ENCODE data around the gene CDH18.
"Not testable (repeated sequence)": the region's sequence is repeated elsewhere in the genome, so short reads cannot be mapped to it uniquely, and the experiment has no call there.

Gene CDH18

DNA sequence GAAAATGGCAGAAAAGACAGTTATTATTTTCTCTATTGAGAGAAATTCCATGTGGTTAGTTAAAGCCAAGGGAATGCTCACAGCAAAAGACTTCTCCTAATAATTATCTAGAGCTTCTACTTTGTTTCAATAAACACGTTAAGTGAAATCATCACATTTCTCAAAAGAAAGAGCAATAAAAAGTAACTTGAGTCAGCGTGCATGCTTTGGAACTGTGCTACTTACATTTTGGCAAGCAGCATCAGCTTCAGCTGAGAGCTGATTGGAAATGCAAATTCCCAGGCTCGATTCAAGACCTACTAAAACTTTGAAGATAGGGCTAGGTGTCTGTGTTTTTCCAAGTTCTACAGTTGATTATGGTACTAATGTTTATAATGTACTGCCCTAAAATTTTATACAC, 132.1 kb downstream of the CDH18 start:
- DNase-seq = peak; percentile 60

DNA sequence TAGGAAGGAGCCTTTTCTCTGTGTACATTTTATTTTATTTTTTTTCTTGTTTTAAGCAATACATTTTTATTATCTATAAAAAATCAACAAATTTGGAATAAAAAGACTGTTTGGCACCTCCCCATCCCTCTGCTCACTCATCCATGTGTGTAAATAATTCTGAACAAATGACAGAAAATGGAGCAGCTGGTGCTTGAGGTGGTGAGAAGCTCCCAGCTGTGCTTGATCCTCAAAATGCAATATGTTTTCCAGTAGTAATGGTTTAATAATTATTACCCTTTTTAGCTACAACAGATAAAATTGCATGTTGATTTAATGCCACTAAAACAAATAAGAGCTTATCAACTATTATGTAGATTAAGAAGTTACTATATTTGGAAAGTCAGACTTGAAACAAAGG, 132.5 kb downstream of the CDH18 start:
- peak; percentile 88 for DNase-seq

DNA sequence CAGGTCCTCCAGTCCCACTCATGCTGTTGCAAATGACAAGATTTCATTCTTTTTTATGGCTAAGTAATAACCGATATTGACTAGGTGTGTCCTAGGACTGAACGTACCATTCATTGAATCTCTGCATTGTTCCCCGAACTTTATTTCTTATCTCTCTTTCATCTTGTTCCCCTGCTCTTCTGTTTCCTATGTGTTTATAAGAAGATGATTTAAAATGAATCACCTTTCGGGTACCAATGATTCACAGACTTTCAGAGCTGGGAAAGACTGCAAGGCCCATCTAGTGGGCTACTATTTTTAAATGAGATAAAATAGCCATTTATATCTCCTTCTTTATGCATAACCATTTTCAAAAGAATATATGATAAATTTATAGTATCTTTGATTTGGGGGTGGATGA, 133.0 kb downstream of the CDH18 start:
- DNase-seq = no peak

DNA sequence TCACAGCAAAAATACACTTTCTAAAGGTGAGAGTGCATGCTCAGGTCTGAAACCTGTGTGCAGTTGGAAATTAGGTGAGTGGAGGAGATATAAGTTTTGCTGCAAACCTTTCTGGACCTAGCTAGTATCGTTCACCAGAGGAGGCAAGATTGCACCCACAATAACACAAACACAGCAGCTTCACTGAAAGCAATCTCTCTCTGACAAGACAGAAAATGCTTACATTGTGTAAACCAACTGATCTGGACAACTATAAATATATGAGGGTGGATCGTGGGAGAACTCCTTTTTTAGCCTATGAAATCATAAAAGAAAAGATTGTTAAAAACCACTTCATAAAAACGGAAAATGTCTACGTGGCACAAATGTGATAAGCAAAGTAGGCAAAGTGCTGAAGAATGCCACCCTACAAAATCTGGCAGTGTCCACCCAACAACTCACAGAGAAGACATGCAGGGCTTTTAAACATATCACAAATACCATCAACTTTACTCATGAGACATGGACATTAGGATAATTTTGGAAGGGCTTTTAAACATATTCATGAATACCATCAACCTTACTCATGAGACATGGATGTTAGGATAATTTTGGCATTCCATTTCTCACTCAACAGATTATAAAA, 134.3 kb downstream of the CDH18 start:
- DNase-seq = no peak

DNA sequence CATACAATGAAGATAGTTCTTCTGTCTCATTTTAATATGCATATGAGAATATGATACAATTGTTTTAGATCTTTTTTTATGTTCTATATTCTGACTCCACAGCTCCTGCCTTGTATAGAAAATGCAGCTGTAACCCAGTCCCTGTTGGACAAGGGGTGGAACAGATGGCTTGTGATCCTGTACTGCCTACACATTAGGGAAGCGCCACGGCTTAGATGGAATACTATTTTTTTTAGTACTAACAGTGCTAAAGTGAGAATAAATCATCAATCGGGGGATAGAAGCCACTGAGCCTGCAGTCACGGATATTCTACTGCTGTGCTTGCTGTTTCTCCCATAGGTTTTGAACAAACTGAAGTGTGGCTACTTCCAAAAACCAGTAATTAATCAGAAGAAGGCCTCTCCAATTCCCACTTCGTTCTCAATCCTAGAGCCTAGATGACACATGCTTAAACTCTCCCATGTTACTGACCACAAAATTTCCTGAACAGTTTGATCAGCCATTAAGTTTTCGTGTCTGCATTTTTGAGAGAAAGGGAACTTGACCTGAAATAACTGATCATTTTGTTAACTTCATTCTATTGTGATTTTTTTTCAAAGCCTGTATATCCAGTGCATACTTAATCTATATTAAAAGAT, 150.3 kb downstream of the CDH18 start:
- DNase-seq = no peak

DNA sequence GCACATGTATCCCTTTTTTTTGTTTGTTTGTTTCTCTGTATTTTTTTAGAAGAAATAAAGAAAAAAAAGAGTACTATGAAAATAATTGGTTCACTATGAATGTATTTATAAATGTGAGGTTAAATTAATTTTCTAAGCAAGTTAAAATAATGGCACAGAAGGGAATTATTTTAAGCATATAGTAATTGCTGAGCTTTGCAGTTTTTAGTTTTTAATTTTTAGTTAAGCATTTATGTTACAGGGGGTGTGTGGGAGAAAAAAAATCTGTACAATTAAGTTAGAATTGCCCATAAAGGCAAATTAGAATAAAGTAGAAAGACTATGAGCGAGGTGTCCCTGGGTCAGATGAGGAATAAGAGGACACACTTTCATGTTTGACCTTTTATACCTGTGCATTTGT, 152.6 kb downstream of the CDH18 start:
- DNase-seq = no peak

DNA sequence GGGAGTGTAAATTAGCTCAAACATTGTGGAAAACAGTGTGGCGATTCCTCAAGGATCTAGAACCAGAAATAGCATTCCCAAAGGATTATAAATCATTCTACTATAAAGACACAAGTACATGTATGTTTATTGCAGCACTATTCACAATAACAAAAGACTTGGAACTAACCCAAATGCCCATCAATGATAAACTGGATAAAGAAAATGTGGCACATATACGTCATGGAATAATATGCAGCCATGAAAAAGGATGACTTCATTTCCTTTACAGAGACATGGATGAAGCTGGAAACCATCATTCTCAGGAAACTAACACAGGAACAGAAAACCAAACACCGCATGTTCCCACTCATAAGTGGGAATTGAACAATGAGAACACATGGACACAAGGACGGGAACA, 175.3 kb downstream of the CDH18 start:
- DNase-seq = not testable (repeated sequence)

DNA sequence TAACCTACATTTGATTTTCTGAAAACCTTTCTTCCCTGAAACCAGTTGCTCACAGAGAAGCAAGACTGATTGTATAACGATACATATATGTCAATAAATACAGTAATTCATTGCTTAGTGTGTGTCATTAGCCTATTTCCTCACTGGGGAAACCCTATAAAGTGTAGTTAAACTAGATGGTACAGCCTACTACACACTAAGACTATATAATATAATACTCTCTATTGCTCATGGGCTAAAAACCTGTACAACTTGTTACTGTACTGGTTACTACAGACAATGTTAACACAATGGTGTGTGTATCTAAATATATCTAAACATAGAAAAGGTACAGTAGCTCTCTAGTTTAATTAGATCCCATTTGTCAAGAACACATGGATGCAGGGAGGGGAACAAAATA, 181.2 kb downstream of the CDH18 start:
- no peak for DNase-seq

DNA sequence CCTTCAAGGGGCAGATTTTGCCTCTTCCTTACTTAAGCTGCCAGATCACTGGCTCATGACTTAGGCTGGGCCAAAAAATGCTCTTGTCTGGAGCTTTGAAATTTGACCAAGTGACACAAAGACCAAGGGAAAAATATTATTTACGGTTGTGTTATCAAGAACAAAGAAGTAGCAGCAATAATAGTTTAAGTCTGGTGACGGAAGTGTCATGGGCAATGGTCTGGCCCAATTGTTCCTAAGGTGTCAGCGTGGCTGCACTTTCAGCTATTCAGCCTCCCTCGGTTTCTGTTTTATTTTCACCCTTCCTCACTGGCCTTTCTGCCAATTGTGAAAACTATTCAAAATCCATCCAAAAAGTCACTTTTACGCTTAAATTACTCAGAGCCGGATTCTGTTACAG, 185.3 kb downstream of the CDH18 start:
- no peak for DNase-seq

DNA sequence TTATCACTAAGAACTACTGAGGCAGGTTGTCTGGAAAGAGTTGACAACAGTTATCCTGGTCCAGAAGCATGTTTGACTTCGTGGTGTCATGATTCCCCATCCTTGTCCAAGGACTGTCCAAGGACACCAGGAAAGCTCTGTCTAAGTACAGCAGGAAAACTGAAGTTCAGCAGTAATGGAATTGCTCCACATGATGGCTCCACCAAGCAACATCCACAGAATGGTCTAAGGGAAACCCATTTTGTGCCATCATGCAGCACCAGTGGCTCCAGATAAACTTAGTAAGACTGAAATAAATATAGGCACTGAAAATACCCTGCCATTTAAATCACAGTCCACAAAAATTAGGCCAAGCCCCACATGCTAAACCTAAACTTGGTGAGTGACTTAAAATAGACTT, 192.8 kb downstream of the CDH18 start:
- no peak for DNase-seq

DNA sequence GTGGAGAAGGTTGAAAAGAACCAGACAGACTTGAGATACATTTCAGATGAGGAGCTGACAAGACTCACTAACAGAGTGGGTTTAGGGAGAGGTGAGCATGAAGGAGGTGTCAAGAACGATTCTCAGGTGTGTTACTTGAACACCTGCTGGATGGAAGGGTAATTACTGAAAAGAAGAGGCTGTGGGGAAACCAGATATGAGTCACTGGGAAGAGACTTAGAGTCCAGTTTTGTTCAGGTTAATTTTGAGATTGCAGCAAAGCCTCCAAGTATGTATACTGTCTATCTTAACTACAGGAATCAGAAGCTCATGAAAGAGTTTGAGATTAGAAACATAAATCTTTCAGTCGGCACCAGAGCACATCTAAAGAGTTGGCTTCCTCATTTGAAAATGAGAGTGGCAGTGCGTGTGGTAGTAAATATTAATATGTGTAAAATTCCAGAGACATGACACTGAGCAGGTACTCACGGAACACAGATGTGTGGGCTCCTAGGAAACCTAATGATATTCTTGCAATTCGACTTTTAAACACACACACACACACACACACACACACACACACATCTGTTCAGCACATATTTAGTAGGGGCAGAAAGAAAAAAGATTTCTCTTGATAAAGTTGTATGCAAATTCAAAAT, 197.1 kb downstream of the CDH18 start:
- DNase-seq = no peak

DNA sequence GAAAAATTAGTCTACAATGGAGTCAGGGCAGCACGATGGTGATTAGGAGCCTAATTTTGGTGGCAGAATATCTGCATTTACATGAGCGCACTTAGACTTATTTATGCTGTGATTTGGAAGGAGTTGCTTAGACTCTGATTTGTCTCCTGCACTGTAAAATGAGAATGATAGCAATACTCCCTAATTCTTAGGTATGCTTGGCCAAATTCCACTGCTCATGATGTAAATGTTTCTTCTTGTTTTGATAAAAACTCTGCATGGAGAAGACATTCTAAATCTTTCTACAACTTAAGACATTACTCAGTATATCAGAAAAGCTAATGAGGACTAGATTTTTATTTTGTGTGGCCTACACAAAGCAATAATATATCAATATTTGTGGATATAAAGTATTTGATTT, 205.4 kb downstream of the CDH18 start:
- no peak for DNase-seq

DNA sequence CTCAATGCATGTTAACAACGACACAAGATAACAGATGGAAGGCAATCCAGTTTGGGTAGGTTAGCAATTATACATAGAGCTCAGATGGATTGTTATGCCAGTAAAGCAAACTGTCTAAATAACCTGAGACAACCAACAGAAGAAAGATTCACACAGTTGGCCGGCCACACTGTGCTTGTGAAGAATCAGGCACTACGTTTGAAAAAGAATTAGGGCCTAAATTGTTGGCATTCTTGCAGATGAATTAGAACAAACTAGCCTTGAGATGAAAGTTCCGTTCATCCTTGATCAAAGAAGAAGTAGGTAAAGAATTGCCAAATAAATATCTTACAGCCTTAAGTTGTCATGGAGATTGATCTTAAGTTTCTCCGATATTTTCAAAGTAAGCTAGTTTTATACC, 210.6 kb downstream of the CDH18 start:
- DNase-seq = no peak

DNA sequence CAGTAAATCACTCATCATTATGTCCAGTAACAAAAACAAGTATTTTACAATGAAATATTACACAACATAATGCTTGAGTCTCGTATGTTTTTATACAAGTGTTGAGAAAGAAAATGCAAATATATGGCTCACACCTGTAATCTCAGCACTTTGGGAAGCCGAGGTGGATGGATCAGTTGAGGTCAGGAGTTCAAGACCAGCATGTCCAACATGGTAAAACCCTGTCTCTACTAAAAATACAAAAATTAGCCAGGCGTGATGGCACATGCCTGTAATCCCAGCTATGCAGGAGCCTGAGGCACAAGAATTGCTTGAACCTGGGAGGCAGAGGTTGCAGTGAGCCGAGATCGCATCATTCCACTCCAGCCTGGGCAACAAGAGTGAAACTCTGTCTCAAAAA, 211.1 kb downstream of the CDH18 start:
- not testable (repeated sequence) for DNase-seq

DNA sequence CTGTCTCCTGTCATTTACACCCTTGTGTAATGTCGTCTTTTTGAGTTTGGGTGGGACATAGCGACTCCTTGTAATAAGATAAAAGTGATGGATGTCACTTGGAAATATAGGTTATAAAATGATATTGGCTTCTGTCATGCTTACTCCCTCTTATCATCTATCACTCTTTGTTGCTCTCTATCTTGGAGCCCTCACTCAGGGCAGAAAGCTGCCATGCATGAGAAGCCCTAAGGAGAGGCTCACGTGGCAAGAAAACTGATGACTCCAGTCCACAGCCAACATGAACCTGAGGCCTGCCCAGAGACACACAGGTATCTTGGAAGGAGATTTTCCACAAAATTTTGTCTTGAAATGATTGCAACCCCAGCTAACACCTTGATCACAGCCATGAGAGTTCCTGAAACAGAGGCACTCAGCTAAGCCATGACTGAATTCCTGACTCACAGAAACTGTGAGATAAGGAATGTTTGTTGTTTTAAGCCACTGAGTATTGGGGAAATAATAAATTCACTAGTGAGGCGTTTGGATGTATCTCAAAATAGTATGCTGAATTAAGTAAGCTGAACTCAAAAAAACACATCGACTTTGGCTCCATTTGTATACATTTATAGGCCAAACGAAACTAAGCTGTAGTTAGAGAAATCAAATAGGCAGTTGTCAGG, 216.7 kb downstream of the CDH18 start:
- DNase-seq = no peak

DNA sequence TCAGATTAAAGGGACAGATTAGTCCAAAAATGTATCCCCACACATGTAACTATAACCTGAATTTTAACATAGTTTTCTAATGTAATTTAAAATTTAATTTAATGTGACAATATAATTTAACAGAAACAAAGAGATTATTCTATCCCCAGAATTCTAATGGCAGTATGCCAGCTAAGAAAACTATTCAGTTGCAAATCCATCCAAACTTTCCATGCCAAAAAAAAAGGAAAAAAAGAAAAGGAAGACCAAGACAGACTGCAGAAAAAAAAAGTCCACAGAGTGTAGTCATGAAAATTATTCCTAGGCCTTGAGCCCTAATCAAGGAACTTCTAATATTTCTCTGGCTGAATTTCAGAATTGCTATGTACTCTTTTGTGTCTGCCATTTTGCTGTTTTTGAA, 217.6 kb downstream of the CDH18 start:
- no peak for DNase-seq

DNA sequence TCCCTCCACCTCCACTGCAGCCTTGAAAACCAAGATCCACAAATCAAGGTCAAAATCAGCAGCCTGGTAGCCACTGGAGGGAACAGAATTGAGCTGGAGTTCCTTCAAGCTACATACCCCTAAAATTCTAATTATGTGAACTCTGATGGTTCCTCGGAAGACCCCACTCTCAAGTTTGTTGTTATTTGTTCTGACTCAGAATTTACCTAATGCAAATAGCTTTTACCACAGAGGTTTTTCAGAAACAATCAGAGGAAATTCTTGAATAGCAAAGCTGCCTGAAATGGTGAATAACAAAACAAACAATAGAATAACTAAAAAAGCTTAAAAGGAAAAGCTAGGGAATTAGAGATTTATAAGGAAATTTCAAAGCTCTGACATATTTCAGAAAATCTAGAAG, 220.0 kb downstream of the CDH18 start:
- DNase-seq = no peak

DNA sequence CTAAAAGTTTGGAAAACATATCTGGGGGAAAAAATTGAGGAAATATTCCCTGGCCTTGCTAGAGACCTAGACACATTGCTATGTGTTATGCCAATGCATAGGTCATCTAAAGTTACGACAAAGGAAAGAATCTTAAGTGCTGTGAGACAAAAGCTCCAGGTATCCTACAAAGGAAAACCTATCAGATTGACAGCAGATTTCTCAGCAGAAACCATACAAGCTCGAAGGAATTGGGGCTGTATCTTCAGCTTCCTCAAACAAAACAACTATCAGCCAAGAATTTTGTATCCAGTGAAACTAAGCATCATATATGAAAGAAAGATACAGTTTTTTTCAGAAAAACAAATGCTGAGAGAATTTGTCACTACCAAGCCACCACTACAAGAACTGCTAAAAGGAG, 234.4 kb downstream of the CDH18 start:
- DNase-seq = no peak

DNA sequence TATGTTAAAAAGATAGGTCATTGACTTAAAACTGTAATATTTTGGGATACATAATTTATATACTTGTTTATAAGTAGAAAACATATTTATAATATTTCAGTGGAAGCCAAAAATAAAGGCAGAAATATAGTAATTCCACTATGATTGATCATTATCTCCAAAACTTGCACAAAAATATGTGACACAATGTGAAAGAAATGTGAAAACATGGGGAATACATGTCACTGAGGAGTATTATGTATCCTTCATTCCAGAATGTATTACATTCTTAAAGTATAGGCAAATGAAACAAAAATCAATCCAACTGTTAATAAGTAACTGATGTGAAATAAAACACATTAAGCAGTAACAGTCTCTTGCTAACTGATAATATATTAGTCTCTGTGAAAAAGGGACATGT, 236.7 kb downstream of the CDH18 start:
- DNase-seq = no peak

DNA sequence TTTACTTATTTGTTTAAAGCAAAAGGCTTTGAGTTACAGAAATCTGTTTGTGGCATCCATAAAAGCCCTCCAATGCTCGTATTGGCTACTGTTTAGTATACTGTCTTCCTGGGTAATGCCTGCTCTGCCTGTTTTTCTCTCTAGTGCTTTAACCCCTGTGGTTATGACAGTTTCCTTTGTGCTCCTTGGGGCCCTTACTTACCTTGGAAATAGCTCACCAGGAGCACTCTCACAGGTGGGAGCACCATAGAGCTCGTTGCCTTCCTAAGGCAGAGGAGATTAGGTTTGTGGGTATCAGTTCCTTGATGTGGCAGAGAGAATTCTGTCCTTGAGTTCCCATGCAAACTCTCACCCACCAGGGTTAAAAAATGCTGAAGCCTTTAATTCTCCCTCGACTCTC, 242.8 kb downstream of the CDH18 start:
- no peak for DNase-seq

DNA sequence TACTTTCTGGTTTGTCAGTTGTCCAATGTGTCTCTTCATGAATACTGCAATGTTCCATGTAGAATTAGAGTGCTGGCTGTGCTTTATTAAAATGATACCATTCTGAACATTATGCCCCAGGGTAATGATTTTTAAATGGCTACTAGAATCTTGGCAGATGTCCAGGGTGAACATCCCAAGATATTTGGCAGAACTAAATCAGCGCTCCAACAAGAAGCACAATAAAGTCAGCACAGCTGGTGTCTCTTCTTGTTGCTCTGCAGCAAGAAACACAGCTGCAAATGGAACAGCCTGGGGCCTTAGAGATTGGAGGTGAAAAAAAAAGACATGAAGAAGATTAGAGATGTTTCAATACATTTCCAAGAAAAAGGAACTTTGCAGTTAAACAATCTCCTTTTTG, 248.3 kb downstream of the CDH18 start:
- DNase-seq = peak; percentile 17

DNA sequence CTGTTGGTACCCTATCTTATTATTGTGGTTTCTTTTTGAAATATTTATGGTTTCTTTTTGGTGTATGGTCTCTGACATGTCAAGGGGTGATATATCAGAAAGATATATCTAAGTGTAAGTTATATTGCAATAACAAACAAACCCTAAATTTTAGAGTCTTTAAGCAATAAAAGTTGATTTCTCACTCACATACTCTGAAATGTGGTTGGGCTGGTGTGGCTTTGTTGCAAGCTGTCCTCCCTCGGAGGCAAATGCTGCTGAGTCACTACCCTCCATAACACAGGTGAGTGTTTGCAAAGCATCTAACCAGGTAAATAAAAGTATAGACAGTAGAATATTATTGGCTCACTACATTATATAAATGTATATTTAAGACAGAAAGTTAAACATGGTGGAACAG, 253.2 kb downstream of the CDH18 start:
- DNase-seq = no peak

DNA sequence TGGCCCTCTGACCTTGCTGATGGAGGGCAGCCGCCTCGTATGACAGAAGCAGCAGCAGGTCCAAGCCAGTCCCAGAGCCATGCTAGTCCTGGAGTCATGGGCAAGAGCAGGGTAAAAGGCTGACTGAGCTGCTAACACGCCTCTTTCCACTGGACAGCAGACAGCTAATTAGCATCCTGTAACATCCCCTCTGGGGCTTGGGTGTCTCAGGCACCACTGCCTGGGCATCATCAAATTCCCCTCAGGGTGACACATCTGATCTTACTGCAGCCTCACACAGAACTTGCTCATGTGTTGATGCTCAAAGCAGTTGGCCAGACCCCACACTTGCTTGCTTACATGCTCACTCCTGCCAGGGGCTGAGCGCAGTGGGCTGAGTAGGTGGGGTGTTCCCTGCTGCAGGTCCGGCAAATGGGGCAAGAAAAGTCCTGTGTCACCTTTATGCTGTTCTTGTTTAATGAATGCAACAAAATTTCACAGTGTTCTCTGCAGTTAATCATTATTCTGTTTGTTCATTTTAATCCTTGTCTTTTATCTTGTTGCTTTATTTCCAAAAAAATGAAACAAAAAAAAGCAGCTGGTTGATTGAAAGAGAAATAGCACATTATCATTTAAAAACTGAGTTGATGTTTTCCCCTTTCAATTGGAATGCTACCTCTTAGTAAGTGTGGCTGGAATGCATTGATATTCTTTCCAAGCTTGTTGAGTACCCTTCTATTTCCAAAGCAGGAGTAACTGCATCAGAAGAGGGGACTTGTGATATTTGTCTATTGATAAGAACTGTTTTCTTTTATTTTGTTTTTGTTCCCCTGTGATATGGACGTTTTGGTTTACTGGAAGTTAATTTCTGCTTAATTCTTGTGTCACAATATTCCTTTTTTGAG, 254.1 kb downstream of the CDH18 start:
- no peak for DNase-seq

All from SHP77 treated with DMSO at 0.1 percent for 48 hours (cell line).